NCI-H2029 (cell line): ENCODE data around the gene LRIT2.

ENCODE experiments used
- DNase-seq: peaks from one replicate; lab custom pipeline; 2025; lab: John Stamatoyannopoulos, UW

Gene LRIT2

DNA sequence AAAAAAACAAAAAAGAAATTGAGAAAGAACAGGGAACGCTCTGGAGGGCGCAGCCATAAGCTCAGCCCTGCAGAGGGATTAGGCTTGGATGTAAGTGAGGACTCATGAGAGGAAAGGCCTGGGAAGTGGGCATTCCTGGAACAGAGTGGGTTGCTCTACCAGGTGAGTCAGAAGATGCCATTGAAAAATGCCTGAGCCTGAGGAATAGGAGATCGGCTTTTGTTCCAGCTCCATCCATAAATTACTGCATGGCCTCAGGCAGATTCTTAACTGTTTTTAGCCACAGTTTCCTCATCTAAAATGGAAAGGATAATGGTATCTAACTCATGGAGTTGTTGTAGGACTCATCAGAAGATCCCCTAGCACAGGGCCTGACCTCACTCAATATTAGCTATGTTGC is 18.4 kb upstream of the LRIT2 start:
- DNase-seq, result no peak

GRCh38 chr10:84241185-84241790 is 15.9 kb upstream of the LRIT2 start, which contains the start of gene LRIT1:
TSS of gene LRIT1 (minus strand) at chr10:84241546. CDS start at chr10:84241439, 107 bp downstream.
- DNase-seq, result no peak

DNA sequence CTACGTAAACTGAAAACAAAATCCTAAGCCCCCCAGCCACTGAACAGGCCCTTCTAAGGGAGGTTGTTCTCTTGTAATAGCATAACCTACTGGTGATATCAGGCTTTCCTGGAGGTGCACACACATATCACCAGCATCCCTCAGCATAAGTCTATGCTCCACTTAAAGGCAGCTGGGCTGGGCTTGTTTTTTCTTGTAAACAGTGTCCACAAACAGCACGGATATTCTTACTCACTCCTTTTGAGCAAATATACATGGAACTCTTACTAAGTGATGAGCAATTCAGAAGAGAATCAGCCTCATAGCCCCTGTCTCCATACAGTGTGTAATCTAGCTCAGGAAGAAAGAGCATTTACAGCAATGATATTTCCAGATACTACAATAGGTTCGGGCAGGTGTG is 13.6 kb upstream of the LRIT2 start:
- DNase-seq, result no peak

- DNase-seq, result no peak
Measured at GRCh38 chr10:84237199-84238051, 12.1 kb upstream of the LRIT2 start.

GRCh38 chr10:84236807-84237198 is 11.5 kb upstream of the LRIT2 start:
- no peak for DNase-seq

GRCh38 chr10:84235096-84235495 is 9.8 kb upstream of the LRIT2 start:
- DNase-seq, result no peak

- DNase-seq, result no peak
Measured at GRCh38 chr10:84234479-84234878, 9.1 kb upstream of the LRIT2 start.

DNA sequence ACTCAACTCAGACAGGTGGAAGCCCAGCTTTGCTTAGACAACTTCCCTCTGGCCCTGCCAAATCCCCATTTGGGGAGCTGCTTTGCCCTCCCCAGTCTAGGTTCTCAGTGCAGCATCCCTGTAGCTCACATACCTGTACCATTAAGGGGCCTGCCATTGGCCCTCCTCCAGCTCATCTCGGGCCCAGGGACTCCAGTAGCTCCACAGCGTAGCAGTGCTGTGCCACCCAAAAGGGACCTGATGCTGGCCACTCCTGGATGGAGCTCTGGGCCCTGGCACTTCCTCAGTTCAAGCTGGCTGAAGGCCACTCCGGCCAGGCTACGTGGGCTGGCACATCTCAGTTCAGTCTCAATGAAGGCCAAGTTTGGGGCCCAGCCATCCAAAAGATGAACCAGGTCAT is 8.6 kb upstream of the LRIT2 start:
- no peak for DNase-seq

DNA sequence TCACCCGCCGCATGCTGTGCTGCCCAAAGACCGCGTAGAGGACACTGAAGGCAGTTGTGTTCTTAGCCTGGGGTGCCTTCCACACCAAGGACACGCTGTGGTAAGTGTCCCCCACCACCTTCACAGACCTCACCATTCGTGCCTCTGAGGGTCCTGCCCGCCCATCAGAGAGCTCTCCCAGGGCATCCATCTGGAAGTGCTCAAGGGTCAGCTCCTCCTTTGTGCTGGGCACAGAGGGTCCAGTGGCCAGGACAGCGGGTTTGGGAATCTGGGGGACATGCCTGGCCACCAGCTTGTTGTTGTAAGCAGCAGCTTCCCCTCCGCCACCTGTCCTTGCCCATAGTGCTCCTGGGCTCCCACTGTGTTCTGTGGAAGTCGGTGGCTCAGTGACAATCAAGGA is 7.0 kb upstream of the LRIT2 start:
- DNase-seq, result no peak

GRCh38 chr10:84230359-84230758 is 5.0 kb upstream of the LRIT2 start:
- DNase-seq, result no peak

DNA sequence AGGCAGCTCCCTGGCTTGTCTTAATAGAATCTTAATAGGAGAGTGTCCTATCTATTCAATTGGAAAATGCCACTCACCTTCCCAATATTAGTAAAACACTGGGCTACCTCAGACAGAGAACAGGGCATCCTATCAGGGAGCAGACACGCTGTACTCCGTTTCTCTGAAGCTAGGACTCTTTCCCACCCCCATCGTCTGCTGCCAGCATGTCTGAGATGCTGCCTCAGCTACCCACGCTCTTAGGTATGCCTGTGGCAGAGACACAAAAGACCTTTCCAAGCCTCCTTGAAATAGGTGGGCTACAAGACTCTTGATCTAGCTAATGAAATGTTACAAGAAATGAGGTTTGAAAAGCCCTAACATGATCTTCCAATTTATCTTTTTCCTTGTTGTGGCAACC is 2.5 kb upstream of the LRIT2 start:
- DNase-seq, result no peak

DNA sequence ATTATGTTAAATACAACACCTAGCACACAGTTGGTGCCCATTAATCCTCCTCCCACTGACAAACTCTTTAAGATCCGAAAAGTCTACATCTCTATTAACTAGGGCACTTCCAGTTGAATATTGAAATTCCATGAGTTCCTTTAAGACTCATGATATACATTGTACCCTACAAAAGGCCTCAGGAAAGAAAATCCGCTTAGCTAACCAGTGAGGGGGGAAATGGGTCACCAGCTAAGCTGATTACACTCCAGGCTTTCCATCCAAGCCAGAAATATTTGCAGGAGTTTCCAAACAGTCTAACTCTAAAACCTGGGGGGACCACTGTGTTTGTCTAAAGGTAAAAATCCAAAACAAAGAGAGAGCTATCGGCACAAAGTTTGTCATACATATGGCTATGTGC is 1.3 kb upstream of the LRIT2 start:
- DNase-seq, result no peak

- no peak for DNase-seq
Measured at GRCh38 chr10:84224411-84225028, 824 bp downstream of the LRIT2 start.

DNA sequence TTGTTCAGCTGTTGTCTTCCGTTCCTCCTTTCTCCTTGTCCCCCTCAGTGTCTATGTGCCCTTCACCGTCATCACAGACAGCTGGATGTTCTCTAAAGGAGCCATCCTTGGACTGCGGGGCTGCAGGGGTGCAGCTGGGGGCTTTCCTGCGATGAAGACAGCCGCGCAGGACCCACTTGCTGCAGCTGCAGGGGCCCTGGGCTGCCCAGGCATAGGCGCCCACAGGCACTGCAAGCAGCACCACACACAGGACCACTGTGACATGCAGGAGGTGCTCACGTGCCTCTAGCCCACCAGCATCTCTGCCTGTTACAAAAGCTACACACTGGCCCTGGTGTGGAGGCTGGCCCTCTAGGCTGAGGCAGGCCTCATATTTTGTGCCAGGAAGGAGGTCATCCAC is 3.4 kb downstream of the LRIT2 start:
- no peak for DNase-seq

DNA sequence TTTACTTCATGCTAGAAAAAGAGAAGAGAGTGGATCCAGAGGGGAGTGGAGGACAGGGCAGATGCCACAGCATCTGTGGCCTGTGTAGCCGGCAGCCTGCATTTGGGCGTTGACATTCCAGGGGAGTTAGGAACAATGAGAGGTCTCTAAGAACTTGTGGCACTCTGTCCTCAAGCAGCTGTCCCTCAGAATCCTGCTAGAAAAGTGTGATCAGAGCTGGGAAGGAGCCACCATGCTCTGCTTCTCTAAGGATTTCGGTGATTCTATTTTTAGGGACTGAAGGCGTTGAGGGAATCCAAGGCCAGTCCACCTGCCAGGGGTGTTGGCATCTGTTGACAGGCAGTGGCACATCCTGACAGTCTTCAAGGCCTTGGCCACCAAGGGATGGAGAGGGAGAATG is 7.6 kb downstream of the LRIT2 start:
- no peak for DNase-seq

DNA sequence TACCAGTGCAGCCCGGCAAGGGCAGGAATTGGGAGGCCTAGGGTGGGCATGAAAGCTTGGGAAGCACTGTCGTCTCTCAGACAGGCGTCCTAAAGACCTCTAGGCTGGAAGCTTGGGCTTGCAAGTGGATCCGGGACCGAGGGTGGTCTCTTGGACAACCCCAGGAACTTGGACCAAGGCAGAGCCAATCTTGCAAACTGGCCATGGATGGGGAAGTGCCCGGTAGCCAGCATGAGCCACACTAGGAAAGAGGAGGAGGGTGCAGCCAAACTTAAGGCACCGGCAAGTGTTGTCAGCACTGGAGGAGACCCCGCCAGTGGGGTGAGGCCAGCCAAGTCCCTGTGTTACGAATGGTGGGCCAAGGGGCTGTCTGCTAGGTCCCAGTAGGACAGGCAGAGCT is 8.5 kb downstream of the LRIT2 start:
- no peak for DNase-seq

DNA sequence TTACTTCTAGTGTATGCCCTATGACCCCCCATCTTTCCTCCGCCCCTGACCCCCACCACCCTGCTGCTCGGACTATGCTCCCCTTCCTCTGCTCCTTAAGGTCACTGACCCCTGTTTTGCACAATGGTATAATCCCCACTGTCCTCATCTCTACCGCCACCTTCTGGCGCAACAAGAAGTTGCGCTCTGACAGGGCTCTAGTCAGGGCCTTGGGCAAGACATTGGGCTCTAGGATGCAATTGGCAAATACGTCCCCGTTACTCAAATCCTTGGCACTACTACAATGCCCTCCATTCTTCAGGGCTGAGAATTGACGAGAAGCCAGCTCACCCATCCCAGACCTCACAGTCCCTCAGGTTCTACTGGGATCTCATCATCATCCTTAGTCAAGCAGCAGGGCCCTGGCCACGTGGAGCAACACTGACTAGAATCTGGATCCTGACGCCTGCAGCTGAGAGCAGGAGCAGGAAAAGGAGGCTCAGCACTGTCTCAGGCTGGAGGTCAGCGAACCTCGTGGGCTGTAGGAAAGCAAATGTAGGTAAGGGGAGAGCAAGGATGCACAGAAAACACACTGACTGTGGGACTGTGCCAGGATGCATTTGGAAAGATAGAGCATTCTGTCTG is 10.6 kb downstream of the LRIT2 start:
- no peak for DNase-seq

- no peak for DNase-seq
Measured at GRCh38 chr10:84214046-84214572, 11.2 kb downstream of the LRIT2 start.

GRCh38 chr10:84213076-84213475 is 12.3 kb downstream of the LRIT2 start:
- no peak for DNase-seq

- DNase-seq, result no peak
Measured at GRCh38 chr10:84212014-84212413, 13.3 kb downstream of the LRIT2 start.

GRCh38 chr10:84211566-84211965 is 13.8 kb downstream of the LRIT2 start:
- no peak for DNase-seq

DNA sequence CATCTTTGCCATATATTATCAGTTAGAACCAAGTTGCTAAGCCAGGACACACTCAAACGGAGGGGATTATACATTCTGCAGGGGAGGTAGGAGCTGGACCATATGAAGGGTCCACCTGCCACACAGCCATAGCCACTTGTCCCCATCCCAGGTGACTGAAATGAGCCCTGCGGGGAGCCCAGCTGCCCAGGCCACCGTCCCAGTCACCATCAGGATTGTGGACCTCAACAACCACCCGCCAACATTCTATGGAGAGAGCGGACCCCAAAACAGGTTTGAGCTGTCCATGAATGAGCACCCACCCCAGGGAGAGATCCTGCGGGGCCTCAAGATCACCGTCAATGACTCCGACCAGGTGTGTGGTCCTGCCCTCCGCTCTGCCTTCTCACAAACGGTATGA is 17.3 kb downstream of the LRIT2 start:
- no peak for DNase-seq
